A549 (cell line): ENCODE measurements around the gene RNPEP. TPM values are rescaled to one million over a fixed set of nuclear protein-coding genes. Genes with fewer than 3 reads are reported as not detected.
"Not testable (repeated sequence)": the region's sequence is repeated elsewhere in the genome, so short reads cannot be mapped to it uniquely, and the experiment has no call there.

ENCODE experiments used
- ATAC-seq, 2 experiments: fragments of 200-7000 bp in 1 of 2; fragments of >200 bp in 1 of 2; cut with Nextera tagmentation in 1 of 2; cut with Tn5 transposase in 1 of 2; 3 replicates each; pipeline versions ENCODE4 v1.8.0 to v1.9.1; 2018 to 2020; ENCODE audit warnings: mild to moderate bottlenecking in 1 of 2, moderate library complexity in 1 of 2
- CTCF ChIA-PET: fragments of 300-600 bp; sonication (Branson Sonifier 250); formaldehyde crosslinking; extraction: SDS; loops from one replicate; lab custom pipeline; 2021; ENCODE audit warnings: antibody characterized with exemption, inconsistent platforms; lab: Yijun Ruan, JAX
- POLR2A ChIA-PET: fragments of 350-600 bp; formaldehyde crosslinking; extraction: SDS; loops from one replicate; lab custom pipeline; 2021; ENCODE audit warnings: antibody characterized with exemption, inconsistent platforms; lab: Yijun Ruan, JAX
- DNase-seq, 2 experiments: peaks; one replicate each; pipeline versions ENCODE4 v3.0.0 to v3.0.0-alpha.2; 2011 to 2016; ENCODE audit warnings: low read depth in 1 of 2, low spot score in 1 of 2
- FAIRE-seq: peaks from 2 replicates; lab custom pipeline; 2011; peaks lifted over from hg19 to GRCh38; lab: Jason Lieb, UNC
- H3K27ac ChIP-seq, 2 experiments: fragments of >200 bp; sonication (Bioruptor Twin); formaldehyde crosslinking; 3 replicates each; pipeline ENCODE4 v1.5.1; 2016 to 2017
- H3K4me1 ChIP-seq: fragments of >200 bp; sonication (Bioruptor Twin); formaldehyde crosslinking; 3 replicates; pipeline ENCODE4 v1.6.1; 2016
- H3K4me2 ChIP-seq: fragments of >200 bp; sonication (Bioruptor Twin); formaldehyde crosslinking; 3 replicates; pipeline ENCODE4 v1.6.1; 2016
- H3K4me3 ChIP-seq: fragments of >200 bp; sonication (Bioruptor Twin); formaldehyde crosslinking; 3 replicates; pipeline ENCODE4 v1.5.1; 2016
- H3K9me3 ChIP-seq: fragments of >200 bp; sonication (Bioruptor Twin); formaldehyde crosslinking; 3 replicates; pipeline ENCODE4 v1.6.1; 2016
- BHLHE40 ChIP-seq: IDR thresholded peaks from 2 replicates; pipeline ENCODE4 v1.6.1; 2012; ENCODE audit warnings: low read depth, low read length, inconsistent platforms
- EHF ChIP-seq: fragments of 250-450 bp; sonication (Bioruptor Pico); IDR thresholded peaks from 2 replicates; pipeline ENCODE4 v1.5.0; 2020; ENCODE audit warnings: mild to moderate bottlenecking
- EP300 ChIP-seq, 2 experiments: fragments of >200 bp; sonication (Bioruptor Twin); formaldehyde crosslinking; IDR thresholded peaks; 2 replicates in 1 of 2; 3 replicates in 1 of 2; pipeline ENCODE4 v1.6.1; 2016 to 2017
- ESRRA ChIP-seq: fragments of 150-350 bp; IDR thresholded peaks from 2 replicates; pipeline ENCODE4 v1.6.1; 2014; ENCODE audit warnings: mild to moderate bottlenecking, low read length, borderline replicate concordance
- HES2 ChIP-seq: fragments of >200 bp; sonication (Bioruptor Twin); formaldehyde crosslinking; IDR thresholded peaks from 2 replicates; pipeline ENCODE4 v1.6.1; 2016
- HEYL ChIP-seq: fragments of 250-450 bp; sonication (Bioruptor Pico); IDR thresholded peaks from 2 replicates; pipeline ENCODE4 v1.8.0; 2021; ENCODE audit warnings: mild to moderate bottlenecking, moderate library complexity
- NPAS2 ChIP-seq: fragments of 250-450 bp; sonication (Bioruptor Pico); IDR thresholded peaks from 2 replicates; pipeline ENCODE4 v1.8.0; 2022; ENCODE audit warnings: mild to moderate bottlenecking, moderate library complexity, borderline replicate concordance
- NR3C1 ChIP-seq: fragments of >200 bp; sonication (Bioruptor Twin); formaldehyde crosslinking; IDR thresholded peaks from 3 replicates; pipeline ENCODE4 v1.6.1; 2017
- POLR2A ChIP-seq: IDR thresholded peaks from 2 replicates; pipeline ENCODE4 v1.6.1; 2012; ENCODE audit warnings: mild to moderate bottlenecking, low read length
- POLR2AphosphoS2 ChIP-seq: conservative IDR thresholded peaks from 2 replicates; pipeline ENCODE4 v1.6.1; 2012; ENCODE audit warnings: low read length, improper control_type of control experiment, inconsistent platforms
- RCOR1 ChIP-seq: fragments of 150-350 bp; IDR thresholded peaks from 2 replicates; pipeline ENCODE4 v1.6.1; 2014; ENCODE audit warnings: antibody characterized with exemption, low read length, low read depth
- SMC3 ChIP-seq: fragments of >200 bp; sonication (Bioruptor Twin); formaldehyde crosslinking; IDR thresholded peaks from 3 replicates; pipeline ENCODE4 v1.6.1; 2018; ENCODE audit warnings: inconsistent platforms
- TFCP2L1 ChIP-seq: fragments of 250-450 bp; sonication (Bioruptor Pico); IDR thresholded peaks from 2 replicates; pipeline ENCODE4 v1.5.0; 2021; ENCODE audit warnings: mild to moderate bottlenecking
- WGBS: methylation state at CpG from one replicate; pipeline ENCODE4 v1.1.6; 2017; ENCODE audit errors: missing lambda C conversion rate; 5-methylcytosine and 5-hydroxymethylcytosine counted together
- polyA plus RNA-seq, 4 experiments: library from polyadenylated mRNA; depleted of rRNA in 3 of 4; stranded (reverse); fragments of >200 nt; fragmentation: RNase III in 1 of 4; extraction: RNeasy Plus Mini Kit Qiagen cat#74134 plus additional on column Dnase treatment in 1 of 4; gene quantifications; 2 replicates in 3 of 4; 3 replicates in 1 of 4; pipeline ENCODE4 v1.2.3, GENCODE V29; 2011 to 2017
- small RNA-seq, 6 experiments: library from RNA; depleted of rRNA; stranded (forward); fragments of <200 nt; gene quantifications; one replicate each; pipeline ENCODE3, GENCODE V24; 2012
- TF ChIP-seq, protein P1 (sequence below): fragments of 250-450 bp; sonication (Bioruptor Pico); IDR thresholded peaks from 2 replicates; pipeline ENCODE4 v1.5.0; 2020; ENCODE audit warnings: low read depth, mild to moderate bottlenecking, moderate library complexity

The RNPEP gene
- polyA plus RNA-seq, 2 of the 4 experiments (the other 2 are of a cell fraction): 71.1 to 87.6 TPM

GRCh38 chr1:202054094-202054493 is 71.6 kb downstream of the RNPEP start:
- Histone ChIP-seq H3K4me2 (no peak overlapping the region), H3K4me3 (no peak overlapping the region), H3K27ac (peak overlapping the region; percentile 97 to 98), H3K9me3 (no peaks in the 10 kb centered on the region), H3K4me1 (peaks cover 44% of the 10 kb centered on the region)
- ChIA-PET POLR2A (no interaction called here), CTCF (interaction anchor here (1.2 to 1.6 kb wide), 3 partner anchors 10 to 59 kb away, joined by 3 to 9 read pairs (median 4); no protein-coding TSS in a partner anchor)
- no peak for TF ChIP-seq NR3C1
- TF ChIP-seq TFCP2L1: no peak
- TF ChIP-seq, protein P1, sequence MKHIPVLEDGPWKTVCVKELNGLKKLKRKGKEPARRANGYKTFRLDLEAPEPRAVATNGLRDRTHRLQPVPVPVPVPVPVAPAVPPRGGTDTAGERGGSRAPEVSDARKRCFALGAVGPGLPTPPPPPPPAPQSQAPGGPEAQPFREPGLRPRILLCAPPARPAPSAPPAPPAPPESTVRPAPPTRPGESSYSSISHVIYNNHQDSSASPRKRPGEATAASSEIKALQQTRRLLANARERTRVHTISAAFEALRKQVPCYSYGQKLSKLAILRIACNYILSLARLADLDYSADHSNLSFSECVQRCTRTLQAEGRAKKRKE (CRISPR knock-in tag): no peak
- no peak for TF ChIP-seq RCOR1
- TF ChIP-seq HEYL: no peak
- no peak for TF ChIP-seq EHF (CRISPR knock-in tag)
- TF ChIP-seq NPAS2 (CRISPR knock-in tag): no peak
- TF ChIP-seq POLR2A: no peak
- no peak for TF ChIP-seq EP300 (IDR thresholded peaks at IDR 0.05)
- TF ChIP-seq POLR2AphosphoS2: no peak
- no peak for TF ChIP-seq SMC3
- no peak for TF ChIP-seq BHLHE40
- TF ChIP-seq HES2: no peak
- TF ChIP-seq ESRRA: no peak
- 91% methylated on average over 7 of the region's 7 CpGs for WGBS
- DNase-seq (no peak), ATAC-seq (no peak), FAIRE-seq (no peak)

DNA sequence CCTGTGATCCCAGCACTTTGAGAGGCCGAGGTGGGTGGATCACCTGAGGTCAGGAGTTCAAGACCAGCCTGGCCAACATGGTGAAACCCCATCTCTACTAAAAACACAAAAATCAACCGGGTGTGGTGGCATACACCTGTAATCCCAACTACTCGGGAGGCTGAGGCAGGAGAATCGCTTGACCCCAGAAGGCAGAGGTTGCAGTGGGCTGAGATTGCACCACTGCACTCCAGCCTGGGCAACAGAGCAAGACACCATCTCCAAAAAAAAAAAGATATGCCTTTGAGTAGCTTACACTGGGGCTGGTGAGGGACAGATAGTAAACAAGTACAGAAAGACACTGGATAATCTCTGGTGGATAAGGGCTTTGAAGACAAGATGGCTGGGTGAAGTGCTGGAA is 72.2 kb downstream of the RNPEP start:
- WGBS: 88% methylated on average over 4 of the region's 4 CpGs
- CTCF ChIA-PET: interaction anchor here (0.6 to 4.5 kb wide), 6 partner anchors 10 to 71 kb away, joined by 3 to 26 read pairs (median 6); partner anchors contain the start of gene ELF3

More for the DNA sequence above, 72.2 kb downstream of the RNPEP start:
- POLR2A ChIA-PET, ATAC-seq, DNase-seq, H3K4me3 ChIP-seq, FAIRE-seq, H3K4me2 ChIP-seq, H3K9me3 ChIP-seq: not testable (repeated sequence)
- Histone ChIP-seq H3K4me1 (peaks cover 44% of the 10 kb centered on the region), H3K27ac (peak overlapping the region; percentile 97 to 98)

Small RNA genes within 50 kb of the gene (small RNA-seq; reads per million reads assigned to genes)
- 0 reads per million in 6 experiments for gene AL691482.1
- 0 reads per million in 6 experiments for gene AL691482.2
- 0 reads per million in 6 experiments for gene MIR6740
- 0 to 0.04 (median 0) reads per million in 6 experiments for gene RF00156

Other genes starting within 250 kb of the RNPEP start
- gene IPO9, start 153.5 kb upstream of the RNPEP start, polyA plus RNA-seq (2011; rRNA removed): 72.3 and 77.5 TPM in 2 replicates
- gene IPO9, start 153.5 kb upstream of the RNPEP start, polyA plus RNA-seq (2017; fragmentation: RNase III; extraction: RNeasy Plus Mini Kit Qiagen cat#74134 plus additional on column Dnase treatment): 40.0 to 40.3 TPM (median 40.1 TPM) in 3 replicates
- gene SHISA4, start 93.8 kb upstream of the RNPEP start, polyA plus RNA-seq (2011; rRNA removed): 10.0 and 13.8 TPM in 2 replicates
- gene SHISA4, start 93.8 kb upstream of the RNPEP start, polyA plus RNA-seq (2017; fragmentation: RNase III; extraction: RNeasy Plus Mini Kit Qiagen cat#74134 plus additional on column Dnase treatment): 10.6 to 15.0 TPM (median 14.4 TPM) in 3 replicates
- gene LMOD1, start 36.1 kb upstream of the RNPEP start, polyA plus RNA-seq (2011; rRNA removed): 0.03 TPM in 1 of 2 replicates, not detected in the other
- gene LMOD1, start 36.1 kb upstream of the RNPEP start, polyA plus RNA-seq (2017; fragmentation: RNase III; extraction: RNeasy Plus Mini Kit Qiagen cat#74134 plus additional on column Dnase treatment): not detected in 3 replicates
- 96.2 and 127 TPM in 2 replicates for gene TIMM17A, start 27.1 kb upstream of the RNPEP start, polyA plus RNA-seq (2011; rRNA removed)
- 133 to 142 TPM (median 134 TPM) in 3 replicates for gene TIMM17A, start 27.1 kb upstream of the RNPEP start, polyA plus RNA-seq (2017; fragmentation: RNase III; extraction: RNeasy Plus Mini Kit Qiagen cat#74134 plus additional on column Dnase treatment)
- gene ELF3, start 27.9 kb downstream of the RNPEP start, polyA plus RNA-seq (2011; rRNA removed): 334 and 365 TPM in 2 replicates
- 138 to 180 TPM (median 179 TPM) in 3 replicates for gene ELF3, start 27.9 kb downstream of the RNPEP start, polyA plus RNA-seq (2017; fragmentation: RNase III; extraction: RNeasy Plus Mini Kit Qiagen cat#74134 plus additional on column Dnase treatment)
- gene GPR37L1, start 140.3 kb downstream of the RNPEP start, polyA plus RNA-seq (2011; rRNA removed): 0.13 and 0.15 TPM in 2 replicates
- gene GPR37L1, start 140.3 kb downstream of the RNPEP start, polyA plus RNA-seq (2017; fragmentation: RNase III; extraction: RNeasy Plus Mini Kit Qiagen cat#74134 plus additional on column Dnase treatment): 0.08 to 0.09 TPM (median 0.09 TPM) in 3 replicates
- gene ARL8A, start 162.1 kb downstream of the RNPEP start, polyA plus RNA-seq (2011; rRNA removed): 49.8 and 57.8 TPM in 2 replicates
- 18.0 to 25.6 TPM (median 23.4 TPM) in 3 replicates for gene ARL8A, start 162.1 kb downstream of the RNPEP start, polyA plus RNA-seq (2017; fragmentation: RNase III; extraction: RNeasy Plus Mini Kit Qiagen cat#74134 plus additional on column Dnase treatment)
- gene PTPN7, start 178.0 kb downstream of the RNPEP start, polyA plus RNA-seq (2011; rRNA removed): 0.08 TPM in 1 of 2 replicates, not detected in the other
- not detected in 3 replicates for gene PTPN7, start 178.0 kb downstream of the RNPEP start, polyA plus RNA-seq (2017; fragmentation: RNase III; extraction: RNeasy Plus Mini Kit Qiagen cat#74134 plus additional on column Dnase treatment)
- gene LGR6, start 211.2 kb downstream of the RNPEP start, polyA plus RNA-seq (2011; rRNA removed): 0.84 and 1.3 TPM in 2 replicates
- gene LGR6, start 211.2 kb downstream of the RNPEP start, polyA plus RNA-seq (2017; fragmentation: RNase III; extraction: RNeasy Plus Mini Kit Qiagen cat#74134 plus additional on column Dnase treatment): 0.60 to 1.3 TPM (median 1.1 TPM) in 3 replicates